CD14-positive monocyte (primary cell): ENCODE results near the gene CCDC88B. TPM values are rescaled to one million over a fixed set of nuclear protein-coding genes. Genes with fewer than 3 reads are reported as not detected.

Experiments
- DNase-seq, 3 donors: peaks; one replicate each; pipeline ENCODE4 v3.0.0-alpha.2; 2011 to 2022
- H2AFZ ChIP-seq: 2 replicates; pipeline ENCODE4 v1.6.0; 2012; ENCODE audit warnings: mild to moderate bottlenecking, low read depth, low read length, inconsistent platforms; ENCODE audit not compliant: insufficient read depth, poor library complexity, severe bottlenecking
- H3K27ac ChIP-seq, 2 donors: 1 replicate in 1 of 2; 2 replicates in 1 of 2; pipeline ENCODE4 v1.5.1; 2012 to 2013; ENCODE audit warnings: low read length in 2 of 2, control low read depth in 1 of 2, inconsistent platforms in 1 of 2, low read depth in 1 of 2, mild to moderate bottlenecking in 1 of 2
- H3K27me3 ChIP-seq, 2 donors: one replicate each; pipeline versions ENCODE4 v1.6.0 to v1.6.1; 2011 to 2013; ENCODE audit warnings: low read length in 2 of 2; ENCODE audit not compliant: control insufficient read depth in 2 of 2, insufficient read depth in 2 of 2
- H3K36me3 ChIP-seq, 2 donors: replicated peaks in 1 of 2; 1 replicate in 1 of 2; 2 replicates in 1 of 2; pipeline versions ENCODE4 v1.5.1 to v1.6.1; 2012 to 2013; ENCODE audit warnings: low read length in 2 of 2, control low read depth in 1 of 2, inconsistent platforms in 1 of 2, mild to moderate bottlenecking in 1 of 2; ENCODE audit not compliant: insufficient read depth in 2 of 2, control insufficient read depth in 1 of 2
- H3K4me1 ChIP-seq, 2 donors: 1 replicate in 1 of 2; 2 replicates in 1 of 2; pipeline versions ENCODE4 v1.5.1 to v1.6.1; 2012 to 2013; ENCODE audit warnings: low read length in 2 of 2, control low read depth in 1 of 2, inconsistent platforms in 1 of 2, mild to moderate bottlenecking in 1 of 2, moderate library complexity in 1 of 2; ENCODE audit not compliant: insufficient read depth in 2 of 2, control insufficient read depth in 1 of 2
- H3K4me2 ChIP-seq: replicated peaks from 2 replicates; pipeline ENCODE3; 2012; ENCODE audit warnings: low read length, moderate library complexity, mild to moderate bottlenecking; ENCODE audit not compliant: poor library complexity, severe bottlenecking; ENCODE audit errors: extremely low read depth
- H3K4me3 ChIP-seq, 3 experiments: fragments of 200-600 bp in 1 of 3; sonication (generic) in 1 of 3; replicated peaks in 1 of 3; 1 replicate in 2 of 3; 2 replicates in 1 of 3; pipeline ENCODE4 v1.5.1; 2011 to 2013; ENCODE audit warnings: low read length in 3 of 3, mild to moderate bottlenecking in 3 of 3, control low read depth in 2 of 3, low read depth in 2 of 3, inconsistent platforms in 1 of 3, moderate library complexity in 1 of 3
- H3K79me2 ChIP-seq: 2 replicates; pipeline ENCODE4 v1.6.0; 2012; ENCODE audit warnings: mild to moderate bottlenecking, control low read depth, inconsistent platforms, low read length, moderate library complexity; ENCODE audit not compliant: insufficient read depth
- H3K9ac ChIP-seq: 2 replicates; pipeline ENCODE4 v1.6.0; 2017; ENCODE audit warnings: low read length, mild to moderate bottlenecking; ENCODE audit not compliant: insufficient read depth, poor library complexity, severe bottlenecking
- H3K9me3 ChIP-seq, 2 donors: replicated peaks in 1 of 2; 1 replicate in 1 of 2; 2 replicates in 1 of 2; pipeline versions ENCODE4 v1.5.1 to v1.6.1; 2012 to 2013; ENCODE audit warnings: low read length in 2 of 2, control low read depth in 1 of 2; ENCODE audit not compliant: control insufficient read depth in 1 of 2, insufficient read depth in 1 of 2
- H4K20me1 ChIP-seq: 2 replicates; pipeline ENCODE4 v1.6.0; 2012; ENCODE audit warnings: mild to moderate bottlenecking, low read length, control low read depth, moderate library complexity; ENCODE audit not compliant: insufficient read depth
- H3K27ac Mint-ChIP-seq, 7 donors: one replicate each; pipeline ENCODE4 v1.8.0; 2020; ENCODE audit warnings: mild to moderate bottlenecking in 7 of 7, mixed read lengths in 7 of 7, moderate library complexity in 6 of 7, inconsistent platforms in 2 of 7
- H3K27me3 Mint-ChIP-seq, 3 donors: one replicate each; pipeline ENCODE4 v1.8.0; 2021 to 2022; ENCODE audit warnings: low read depth in 3 of 3, mild to moderate bottlenecking in 3 of 3, mixed read lengths in 3 of 3, moderate library complexity in 3 of 3, inconsistent platforms in 1 of 3
- H3K36me3 Mint-ChIP-seq, 2 donors: one replicate each; pipeline ENCODE4 v1.8.0; 2020; ENCODE audit warnings: mixed read lengths in 2 of 2, inconsistent platforms in 1 of 2, mild to moderate bottlenecking in 1 of 2
- H3K4me1 Mint-ChIP-seq: one replicate; pipeline ENCODE4 v1.8.0; 2020; ENCODE audit warnings: mild to moderate bottlenecking, mixed read lengths
- H3K4me3 Mint-ChIP-seq, 2 donors: one replicate each; pipeline ENCODE4 v1.8.0; 2020; ENCODE audit warnings: mild to moderate bottlenecking in 2 of 2, mixed read lengths in 2 of 2, moderate library complexity in 1 of 2
- H3K9me3 Mint-ChIP-seq, 7 donors: one replicate each; pipeline ENCODE4 v1.8.0; 2020 to 2022; ENCODE audit warnings: mixed read lengths in 7 of 7, mild to moderate bottlenecking in 6 of 7, moderate library complexity in 6 of 7, inconsistent platforms in 2 of 7
- WGBS: methylation state at CpG from one replicate; pipeline ENCODE4 v1.1.5; 2013; ENCODE audit warnings: missing lambda C conversion rate; ENCODE audit not compliant: insufficient coverage; 5-methylcytosine and 5-hydroxymethylcytosine counted together
- intact Hi-C, 2 donors: fragments of 100-400 bp; cut with micrococcal nuclease; formaldehyde crosslinking; loops; one replicate each; pipeline versions ENCODE4 v1.15.0 to v1.15.1; 2023
- polyA plus RNA-seq, 3 donors: library from polyadenylated mRNA; depleted of rRNA in 1 of 3; unstranded in 2 of 3; stranded (reverse) in 1 of 3; fragments of 300-500 nt in 2 of 3; fragments of >200 nt in 1 of 3; fragmentation: Illumina TruSeq in 2 of 3; gene quantifications; 1 replicate in 2 of 3; 2 replicates in 1 of 3; pipeline ENCODE4 v1.2.3, GENCODE V29; 2012 to 2021
- TF ChIP-seq, protein P1 (sequence below): fragments of 200-600 bp; IDR thresholded peaks from one replicate; pipeline ENCODE4 v1.8.0; 2022; ENCODE audit warnings: antibody characterized with exemption, mild to moderate bottlenecking

The CCDC88B gene
- polyA plus RNA-seq, 3 donors = 8.2 to 215 (median 18.9) TPM

DNA sequence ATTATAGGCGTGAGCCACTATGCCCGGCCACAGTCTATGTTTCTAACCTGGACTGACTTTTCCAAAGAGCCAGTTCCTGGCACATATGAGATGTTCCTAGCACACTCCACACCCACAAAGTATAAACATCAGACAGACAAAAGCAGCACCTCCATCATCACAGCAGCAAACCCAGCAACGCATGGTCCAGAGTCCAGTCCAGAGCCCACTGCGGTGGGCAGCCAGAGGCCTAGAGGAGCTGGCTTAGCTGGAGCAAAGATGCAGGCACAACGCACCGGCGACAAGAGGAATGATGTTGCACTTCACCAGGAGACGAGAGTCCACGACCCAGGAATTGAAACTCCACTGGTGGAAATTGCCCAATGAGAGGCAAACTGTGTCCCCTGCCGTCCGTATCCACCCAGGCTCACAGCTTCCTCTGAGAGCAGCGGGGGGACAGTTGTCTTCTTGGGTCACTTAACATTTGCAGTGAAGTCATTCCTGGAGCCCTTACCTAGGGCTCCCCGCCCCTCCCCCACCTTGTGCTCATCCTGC, 55.6 kb downstream of the CCDC88B start:
- Histone ChIP-seq H3K79me2 (peaks cover 37% of the 10 kb centered on the region), H3K4me1 (peaks cover 85 to 91% of the 10 kb centered on the region in 2 donors), H3K4me2 (peak overlapping the region; percentile 80), H3K9me3 (peaks cover 0 to 2% of the 10 kb centered on the region in 2 donors), H3K36me3 (no peaks in the 10 kb centered on the region), H3K9ac (peak overlapping the region; percentile 58), H3K27me3 (no peaks in the 10 kb centered on the region), H4K20me1 (no peaks in the 10 kb centered on the region), H3K4me3 (peak overlapping the region; percentile 52 to 86 (median 72)), H2AFZ (peak overlapping the region; percentile 60), H3K27ac (peak overlapping the region; percentile 83 to 85)
- Mint-ChIP-seq H3K36me3 (peaks cover 4 to 8% of the 10 kb centered on the region in 2 donors), H3K4me1 (peaks cover 90% of the 10 kb centered on the region), H3K4me3 (peak overlapping the region; percentile 91 to 99), H3K9me3 (peaks cover 0 to 5% (median 4%) of the 10 kb centered on the region in 7 donors), H3K27ac (peak overlapping the region; percentile 88 to 96 (median 94)), H3K27me3 (peaks cover 0 to 1% (median 1%) of the 10 kb centered on the region in 3 donors)
- WGBS = 12% methylated on average over 13 of the region's 13 CpGs
- intact Hi-C loops = no loop called here
- peak; percentile 55 to 72 (median 70) for DNase-seq
- TF ChIP-seq, protein P1, sequence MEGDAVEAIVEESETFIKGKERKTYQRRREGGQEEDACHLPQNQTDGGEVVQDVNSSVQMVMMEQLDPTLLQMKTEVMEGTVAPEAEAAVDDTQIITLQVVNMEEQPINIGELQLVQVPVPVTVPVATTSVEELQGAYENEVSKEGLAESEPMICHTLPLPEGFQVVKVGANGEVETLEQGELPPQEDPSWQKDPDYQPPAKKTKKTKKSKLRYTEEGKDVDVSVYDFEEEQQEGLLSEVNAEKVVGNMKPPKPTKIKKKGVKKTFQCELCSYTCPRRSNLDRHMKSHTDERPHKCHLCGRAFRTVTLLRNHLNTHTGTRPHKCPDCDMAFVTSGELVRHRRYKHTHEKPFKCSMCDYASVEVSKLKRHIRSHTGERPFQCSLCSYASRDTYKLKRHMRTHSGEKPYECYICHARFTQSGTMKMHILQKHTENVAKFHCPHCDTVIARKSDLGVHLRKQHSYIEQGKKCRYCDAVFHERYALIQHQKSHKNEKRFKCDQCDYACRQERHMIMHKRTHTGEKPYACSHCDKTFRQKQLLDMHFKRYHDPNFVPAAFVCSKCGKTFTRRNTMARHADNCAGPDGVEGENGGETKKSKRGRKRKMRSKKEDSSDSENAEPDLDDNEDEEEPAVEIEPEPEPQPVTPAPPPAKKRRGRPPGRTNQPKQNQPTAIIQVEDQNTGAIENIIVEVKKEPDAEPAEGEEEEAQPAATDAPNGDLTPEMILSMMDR = no peak

DNA sequence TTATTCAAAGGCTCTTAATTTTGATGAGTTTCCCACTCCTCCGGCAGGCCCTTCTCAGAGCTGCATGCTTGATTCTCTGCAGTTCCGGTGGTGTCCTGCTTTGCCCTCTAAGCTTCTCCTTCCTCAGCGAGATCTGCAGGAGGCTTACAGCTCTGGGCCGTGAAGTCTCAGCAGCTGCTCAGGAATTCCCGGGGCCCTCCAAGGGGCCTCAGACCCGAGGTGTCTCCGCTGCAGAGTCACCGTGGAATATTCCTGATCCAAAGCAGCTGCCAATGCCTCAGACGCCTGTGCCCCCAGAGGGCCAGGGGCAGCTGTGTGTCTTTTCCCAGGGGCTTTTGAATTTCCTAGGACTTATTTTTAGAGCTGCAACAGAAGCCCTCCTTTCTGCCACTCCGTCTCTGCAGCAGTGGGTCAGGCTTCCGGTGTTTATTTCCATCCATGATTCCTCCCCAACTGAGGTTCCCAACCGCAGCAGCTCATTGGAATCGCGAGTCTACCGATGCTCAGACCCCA, 56.1 kb downstream of the CCDC88B start:
- Histone ChIP-seq H3K79me2 (peaks cover 36% of the 10 kb centered on the region), H3K9ac (peak overlapping the region; percentile 42), H3K4me2 (peak overlapping the region; percentile 80), H3K4me3 (peak overlapping the region; percentile 52 to 86 (median 72)), H3K9me3 (no peaks in the 10 kb centered on the region), H3K27me3 (no peaks in the 10 kb centered on the region), H2AFZ (peak overlapping the region; percentile 60), H3K27ac (peak overlapping the region; percentile 83 to 85), H3K4me1 (peaks cover 84 to 91% of the 10 kb centered on the region in 2 donors), H4K20me1 (no peaks in the 10 kb centered on the region), H3K36me3 (no peaks in the 10 kb centered on the region)
- Mint-ChIP-seq H3K27ac (peak overlapping the region; percentile 88 to 96 (median 94)), H3K4me3 (peak overlapping the region; percentile 91 to 99), H3K36me3 (peaks cover 3 to 8% of the 10 kb centered on the region in 2 donors), H3K27me3 (peaks cover 0 to 1% (median 0%) of the 10 kb centered on the region in 3 donors), H3K9me3 (peaks cover 0 to 2% (median 0%) of the 10 kb centered on the region in 7 donors), H3K4me1 (peaks cover 90% of the 10 kb centered on the region)
- DNase-seq = no peak
- TF ChIP-seq, protein P1 = no peak
- intact Hi-C loops = no loop called here
- WGBS = 3% methylated on average over 10 of the region's 15 CpGs
